ENCODE results near the gene KITLG.

Gene KITLG

GRCh38 chr12:88578276-88579160, 1.8 kb downstream of the KITLG start:
- TF ChIP-seq TCF12 (IDR thresholded peaks at IDR 0.05; ENCODE audit: low read depth) (no peak), EGR1 (IDR thresholded peaks at IDR 0.05) (no peak), TAF1 (IDR thresholded peaks at IDR 0.05; ENCODE audit: low read depth) (no peak), NFIC (IDR thresholded peaks at IDR 0.05) (no peak), RAD21 (IDR thresholded peaks at IDR 0.05; ENCODE audit: low read depth) (no peak), FOXM1 (IDR thresholded peaks at IDR 0.05; ENCODE audit: borderline replicate concordance, low read depth) (no peak), CREB1 (IDR thresholded peaks at IDR 0.05; ENCODE audit: low read depth) (no peak), CEBPB (IDR thresholded peaks at IDR 0.05) (no peak), ZBTB7A (IDR thresholded peaks at IDR 0.05; ENCODE audit: low read depth) (no peak), TEAD4 (IDR thresholded peaks at IDR 0.05) (no peak), YY1 (IDR thresholded peaks at IDR 0.05; ENCODE audit: low read depth) (no peak)
- TF ChIP-seq, protein P1, sequence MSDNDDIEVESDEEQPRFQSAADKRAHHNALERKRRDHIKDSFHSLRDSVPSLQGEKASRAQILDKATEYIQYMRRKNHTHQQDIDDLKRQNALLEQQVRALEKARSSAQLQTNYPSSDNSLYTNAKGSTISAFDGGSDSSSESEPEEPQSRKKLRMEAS (IDR thresholded peaks at IDR 0.05), result no peak

DNA sequence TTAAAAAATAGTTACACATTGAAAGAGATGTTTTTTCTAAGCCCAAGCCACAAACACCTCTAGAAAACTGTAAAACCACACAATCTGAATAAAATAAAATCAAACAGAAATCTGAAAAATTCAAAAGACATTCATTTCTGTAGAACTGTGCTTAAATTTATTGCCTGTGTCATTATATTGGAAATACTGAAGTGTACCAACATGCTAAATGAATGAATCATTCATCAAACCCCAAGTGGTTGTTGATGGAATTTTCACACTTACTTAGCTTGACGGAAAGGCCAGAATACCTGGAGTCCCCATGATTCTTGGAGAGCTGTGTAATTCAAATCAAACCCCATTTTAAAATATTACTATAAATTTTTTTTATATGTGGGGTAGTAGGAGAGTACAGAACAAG, 2.7 kb downstream of the KITLG start:
- TF ChIP-seq ZBTB7A (IDR thresholded peaks at IDR 0.05; ENCODE audit: low read depth) (no peak), FOXM1 (IDR thresholded peaks at IDR 0.05; ENCODE audit: borderline replicate concordance, low read depth) (no peak)
- TF ChIP-seq, protein P1 (IDR thresholded peaks at IDR 0.05), result no peak

DNA sequence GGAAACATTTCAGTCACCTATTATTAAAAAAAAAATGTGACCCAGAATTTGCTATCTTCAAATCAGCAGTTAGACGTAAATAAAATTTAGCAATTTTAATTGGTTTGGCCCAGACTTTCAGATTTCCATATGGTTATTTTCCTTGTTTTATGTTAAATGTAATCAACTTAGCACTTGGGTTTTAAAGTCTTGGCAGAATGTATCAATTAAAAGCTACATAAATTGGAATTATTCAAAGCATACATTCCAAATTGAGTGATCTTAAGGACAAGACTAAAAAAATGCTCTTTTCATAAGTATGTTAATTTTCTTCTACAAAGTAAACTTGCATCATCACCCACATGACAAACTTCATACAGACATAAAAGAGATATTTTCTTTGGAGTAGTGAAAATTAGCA, 3.4 kb downstream of the KITLG start:
- no peak for TF ChIP-seq EP300 (IDR thresholded peaks at IDR 0.05; ENCODE audit: borderline replicate concordance)
- TF ChIP-seq REST (IDR thresholded peaks at IDR 0.05; ENCODE audit: low read depth), result no peak
- TF ChIP-seq CEBPB (IDR thresholded peaks at IDR 0.05), result no peak
- no peak for TF ChIP-seq TAF1 (IDR thresholded peaks at IDR 0.05; ENCODE audit: low read depth)
- no peak for TF ChIP-seq USF1 (IDR thresholded peaks at IDR 0.05)
- no peak for TF ChIP-seq TCF12 (IDR thresholded peaks at IDR 0.05; ENCODE audit: low read depth)
- TF ChIP-seq ZBTB7A (IDR thresholded peaks at IDR 0.05; ENCODE audit: low read depth), result no peak
- TF ChIP-seq RAD21 (IDR thresholded peaks at IDR 0.05; ENCODE audit: low read depth), result no peak
- TF ChIP-seq, protein P1 (IDR thresholded peaks at IDR 0.05), result no peak
- no peak for TF ChIP-seq TEAD4 (IDR thresholded peaks at IDR 0.05)

- TF ChIP-seq REST (IDR thresholded peaks at IDR 0.05; ENCODE audit: low read depth), result no peak
- TF ChIP-seq CEBPB (IDR thresholded peaks at IDR 0.05), result no peak
- no peak for TF ChIP-seq TCF12 (IDR thresholded peaks at IDR 0.05; ENCODE audit: low read depth)
- TF ChIP-seq FOXM1 (IDR thresholded peaks at IDR 0.05; ENCODE audit: borderline replicate concordance, low read depth), result no peak
- no peak for TF ChIP-seq EP300 (IDR thresholded peaks at IDR 0.05; ENCODE audit: borderline replicate concordance)
- TF ChIP-seq NFIC (IDR thresholded peaks at IDR 0.05), result no peak
- TF ChIP-seq YY1 (IDR thresholded peaks at IDR 0.05; ENCODE audit: low read depth), result no peak
- TF ChIP-seq TAF1 (IDR thresholded peaks at IDR 0.05; ENCODE audit: low read depth), result no peak
- TF ChIP-seq, protein P1 (IDR thresholded peaks at IDR 0.05), result no peak
- no peak for TF ChIP-seq USF1 (IDR thresholded peaks at IDR 0.05)
- TF ChIP-seq ZBTB7A (IDR thresholded peaks at IDR 0.05; ENCODE audit: low read depth), result no peak
Measured at GRCh38 chr12:88575361-88575970, 4.8 kb downstream of the KITLG start.

GRCh38 chr12:88574278-88574677, 6.0 kb downstream of the KITLG start:
- TF ChIP-seq CREB1 (IDR thresholded peaks at IDR 0.05; ENCODE audit: low read depth) (no peak), EP300 (IDR thresholded peaks at IDR 0.05; ENCODE audit: borderline replicate concordance) (no peak), TAF1 (IDR thresholded peaks at IDR 0.05; ENCODE audit: low read depth) (no peak), TCF12 (IDR thresholded peaks at IDR 0.05; ENCODE audit: low read depth) (no peak)
- TF ChIP-seq, protein P1 (IDR thresholded peaks at IDR 0.05), result no peak

Data from Ishikawa (cell line).